ENCODE measurements around the gene AURKAIP1.
"Not testable (repeated sequence)": the region's sequence is repeated elsewhere in the genome, so short reads cannot be mapped to it uniquely, and the experiment has no call there.

Gene AURKAIP1

DNA sequence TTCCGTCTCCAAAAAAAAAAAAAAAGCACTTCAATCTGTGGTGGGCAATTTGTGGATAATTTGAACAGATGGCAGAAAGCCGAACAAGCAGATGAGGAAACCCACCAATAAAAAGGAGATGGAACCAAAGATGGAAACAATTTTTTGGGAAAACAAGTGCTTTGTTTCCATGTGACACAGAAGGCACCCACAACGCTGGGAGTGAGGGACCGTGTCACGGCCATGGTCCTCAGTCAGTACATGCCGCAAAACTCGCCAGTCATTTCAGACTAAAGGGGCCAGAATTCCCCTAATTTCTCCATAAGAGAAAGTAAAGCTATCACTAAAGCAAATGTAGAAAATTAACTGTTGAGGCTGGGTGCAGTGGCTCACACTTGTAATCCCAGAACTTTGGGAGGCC, 19.1 kb upstream of the AURKAIP1 start:
- Histone ChIP-seq H3K4me1 (ENCODE audit: control insufficient read depth, insufficient read depth, low read length) (peaks cover 12% of the 10 kb centered on the region), H3K9me3 (replicated peaks; ENCODE audit: low read length) (no peaks in the 10 kb centered on the region), H3K9ac (ENCODE audit: low read depth, low read length) (no peak overlapping the region), H3K36me3 (ENCODE audit: insufficient read depth, low read length) (peaks cover 79% of the 10 kb centered on the region), H3K27me3 (ENCODE audit: control insufficient read depth, insufficient read depth, low read length) (no peaks in the 10 kb centered on the region), H3K4me3 (ENCODE audit: low read length) (no peak overlapping the region), H3K4me2 (ENCODE audit: low read length) (no peak overlapping the region)

- Histone ChIP-seq H3K4me1 (ENCODE audit: control insufficient read depth, insufficient read depth, low read length) (peaks cover 12% of the 10 kb centered on the region), H3K27me3 (ENCODE audit: control insufficient read depth, insufficient read depth, low read length) (no peaks in the 10 kb centered on the region), H3K9me3 (replicated peaks; ENCODE audit: low read length) (no peaks in the 10 kb centered on the region), H3K36me3 (ENCODE audit: insufficient read depth, low read length) (peaks cover 80% of the 10 kb centered on the region), H3K9ac (ENCODE audit: low read depth, low read length) (no peak overlapping the region), H3K4me2 (ENCODE audit: low read length) (no peak overlapping the region), H3K4me3 (ENCODE audit: low read length) (no peak overlapping the region)
Measured at GRCh38 chr1:1393428-1393827, 18.4 kb upstream of the AURKAIP1 start.

- H3K9ac ChIP-seq (ENCODE audit: low read depth, low read length), result no peak overlapping the region
- H3K4me3 ChIP-seq (ENCODE audit: low read length), result no peak overlapping the region
- H3K4me2 ChIP-seq (ENCODE audit: low read length), result no peak overlapping the region
- no peaks in the 10 kb centered on the region for H3K9me3 ChIP-seq (replicated peaks; ENCODE audit: low read length)
- no peaks in the 10 kb centered on the region for H3K27me3 ChIP-seq (ENCODE audit: control insufficient read depth, insufficient read depth, low read length)
- peaks cover 80% of the 10 kb centered on the region for H3K36me3 ChIP-seq (ENCODE audit: insufficient read depth, low read length)
- peaks cover 11% of the 10 kb centered on the region for H3K4me1 ChIP-seq (ENCODE audit: control insufficient read depth, insufficient read depth, low read length)
Measured at GRCh38 chr1:1393014-1393413, 18.0 kb upstream of the AURKAIP1 start.

DNA sequence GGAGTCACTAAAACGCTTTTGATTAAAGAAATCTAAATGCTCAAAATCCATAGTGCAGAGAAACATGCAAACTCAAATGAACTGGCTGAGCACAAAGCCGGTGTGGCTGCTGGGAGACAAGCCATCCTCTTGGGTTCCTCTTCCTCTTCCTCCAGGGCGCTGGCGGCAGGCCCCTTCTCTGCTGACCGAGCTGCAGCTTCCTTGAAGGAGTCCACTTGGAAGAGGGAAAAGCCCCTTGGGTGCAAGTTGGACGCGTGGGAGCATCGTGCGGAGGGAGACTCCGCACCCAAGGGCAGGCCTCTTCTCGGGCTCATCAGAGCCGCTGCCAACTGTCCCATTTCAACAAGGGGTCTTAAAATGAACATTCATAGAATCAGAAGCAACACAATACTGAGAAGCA, 16.2 kb upstream of the AURKAIP1 start:
- Histone ChIP-seq H3K4me1 (ENCODE audit: control insufficient read depth, insufficient read depth, low read length) (no peaks in the 10 kb centered on the region), H3K9ac (ENCODE audit: low read depth, low read length) (no peak overlapping the region), H3K27me3 (ENCODE audit: control insufficient read depth, insufficient read depth, low read length) (no peaks in the 10 kb centered on the region), H3K36me3 (ENCODE audit: insufficient read depth, low read length) (peaks cover 86% of the 10 kb centered on the region), H3K4me3 (ENCODE audit: low read length) (no peak overlapping the region), H3K4me2 (ENCODE audit: low read length) (no peak overlapping the region), H3K9me3 (replicated peaks; ENCODE audit: low read length) (no peaks in the 10 kb centered on the region)

GRCh38 chr1:1390675-1391074, 15.7 kb upstream of the AURKAIP1 start:
- Histone ChIP-seq H3K36me3 (ENCODE audit: insufficient read depth, low read length) (peaks cover 90% of the 10 kb centered on the region), H3K4me1 (ENCODE audit: control insufficient read depth, insufficient read depth, low read length) (no peaks in the 10 kb centered on the region)

DNA sequence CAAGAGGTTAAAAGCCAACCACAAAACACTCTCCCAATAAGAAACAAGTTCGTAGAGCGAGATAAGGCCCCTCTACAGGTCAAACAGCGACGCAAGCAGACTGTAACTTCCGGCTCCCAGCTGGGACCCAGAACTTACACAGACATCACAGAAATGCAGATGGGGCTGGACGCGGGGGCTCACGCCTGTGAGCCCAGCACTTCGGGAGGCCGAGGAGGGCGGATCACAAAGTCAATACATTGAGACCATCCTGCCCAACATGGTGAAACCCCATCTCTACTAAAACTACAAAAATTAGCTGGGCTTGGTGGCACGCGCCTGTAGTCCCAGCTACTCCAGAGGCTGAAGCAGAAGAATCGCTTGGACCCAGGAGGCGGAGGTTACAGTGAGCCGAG, 13.1 kb upstream of the AURKAIP1 start:
- peaks cover 76% of the 10 kb centered on the region for H3K36me3 ChIP-seq (ENCODE audit: insufficient read depth, low read length)
- H3K4me1 ChIP-seq (ENCODE audit: control insufficient read depth, insufficient read depth, low read length), result no peaks in the 10 kb centered on the region
- no peak overlapping the region for H3K9ac ChIP-seq (ENCODE audit: low read depth, low read length)
- H3K4me3 ChIP-seq (ENCODE audit: low read length), result no peak overlapping the region
- no peak overlapping the region for H3K4me2 ChIP-seq (ENCODE audit: low read length)
- no peaks in the 10 kb centered on the region for H3K9me3 ChIP-seq (replicated peaks; ENCODE audit: low read length)
- no peaks in the 10 kb centered on the region for H3K27me3 ChIP-seq (ENCODE audit: control insufficient read depth, insufficient read depth, low read length)

More at GRCh38 chr1:1390675-1391074, 15.7 kb upstream of the AURKAIP1 start:
- H3K9ac ChIP-seq (ENCODE audit: low read depth, low read length), result no peak overlapping the region
- H3K4me3 ChIP-seq (ENCODE audit: low read length), result no peak overlapping the region
- no peak overlapping the region for H3K4me2 ChIP-seq (ENCODE audit: low read length)
- H3K9me3 ChIP-seq (replicated peaks; ENCODE audit: low read length), result no peaks in the 10 kb centered on the region
- no peaks in the 10 kb centered on the region for H3K27me3 ChIP-seq (ENCODE audit: control insufficient read depth, insufficient read depth, low read length)

DNA sequence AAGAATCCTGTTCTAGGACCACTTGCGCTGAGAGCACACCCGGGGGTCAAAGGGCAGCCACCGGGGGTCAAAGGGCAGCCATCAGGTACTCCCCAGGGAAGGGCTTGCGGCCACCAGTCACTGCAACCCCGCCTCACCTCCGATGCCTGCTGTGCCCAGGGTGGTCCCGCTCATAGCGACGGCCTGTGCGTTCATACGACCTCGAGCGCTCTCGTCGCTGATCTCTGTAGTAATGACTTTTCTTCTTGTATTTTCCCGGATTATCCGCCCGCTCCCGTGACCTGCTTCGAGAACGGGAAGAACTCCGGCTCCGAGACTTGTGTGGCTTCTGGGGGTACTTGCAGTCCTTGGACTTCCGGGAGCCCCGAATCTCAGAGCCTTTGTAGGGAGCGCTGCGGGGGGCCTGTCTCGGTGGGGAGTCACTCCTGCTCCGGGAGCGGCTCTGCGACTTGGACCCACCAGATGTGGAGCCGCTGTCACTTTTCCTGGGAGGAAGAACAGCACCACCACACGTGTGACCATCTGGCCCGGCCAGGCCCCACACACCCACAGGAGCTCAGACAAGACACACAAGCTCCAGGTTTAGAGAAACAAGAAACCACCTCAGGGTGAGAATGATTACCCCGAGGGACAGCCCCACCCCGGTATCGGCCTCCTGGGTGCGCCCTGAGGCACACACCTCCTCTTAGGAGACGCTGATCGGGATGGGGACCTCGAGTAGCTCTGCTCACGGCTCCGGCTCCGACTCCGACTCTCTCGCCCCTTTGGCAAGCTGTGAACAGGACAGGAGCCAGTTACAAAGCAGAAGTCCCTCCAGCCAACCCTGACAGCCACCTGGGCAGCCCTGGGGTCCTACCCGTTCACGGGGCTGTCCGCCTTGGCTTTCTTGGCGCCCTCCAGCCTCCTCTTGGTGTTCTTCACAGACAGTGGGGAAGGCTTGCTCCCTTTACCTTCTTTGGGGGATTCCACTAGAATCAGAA, 12.4 kb upstream of the AURKAIP1 start:
- Histone ChIP-seq H3K9ac (ENCODE audit: low read depth, low read length) (no peak overlapping the region), H3K36me3 (ENCODE audit: insufficient read depth, low read length) (peaks cover 69% of the 10 kb centered on the region), H3K4me3 (ENCODE audit: low read length) (no peak overlapping the region)

DNA sequence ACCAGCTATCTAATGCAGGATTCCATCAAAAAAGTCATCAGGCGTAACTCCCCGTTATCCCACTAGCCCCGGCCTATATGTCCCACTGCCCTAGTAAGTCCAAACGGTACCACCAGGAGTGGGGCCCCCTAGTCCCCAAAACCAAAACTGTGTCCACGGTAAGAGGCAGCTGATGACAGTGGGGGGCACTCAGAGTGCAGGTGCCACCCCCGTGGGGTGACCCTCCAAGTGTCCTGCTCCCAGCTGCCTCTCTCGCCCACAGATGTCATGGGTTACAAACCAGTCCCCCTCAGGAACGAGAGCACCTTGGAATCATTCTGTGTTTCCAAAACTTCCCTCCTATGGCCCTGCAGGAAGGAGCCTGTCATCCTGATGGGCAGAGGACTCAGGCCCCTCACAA, 10.9 kb upstream of the AURKAIP1 start:
- Histone ChIP-seq H3K9ac (ENCODE audit: low read depth, low read length) (no peak overlapping the region), H3K4me2 (ENCODE audit: low read length) (no peak overlapping the region), H3K36me3 (ENCODE audit: insufficient read depth, low read length) (peaks cover 54% of the 10 kb centered on the region), H3K4me3 (ENCODE audit: low read length) (no peak overlapping the region), H3K9me3 (replicated peaks; ENCODE audit: low read length) (no peaks in the 10 kb centered on the region), H3K27me3 (ENCODE audit: control insufficient read depth, insufficient read depth, low read length) (no peaks in the 10 kb centered on the region), H3K4me1 (ENCODE audit: control insufficient read depth, insufficient read depth, low read length) (no peaks in the 10 kb centered on the region)

More for the DNA sequence above, 12.4 kb upstream of the AURKAIP1 start:
- Histone ChIP-seq H3K4me2 (ENCODE audit: low read length) (no peak overlapping the region), H3K4me1 (ENCODE audit: control insufficient read depth, insufficient read depth, low read length) (no peaks in the 10 kb centered on the region), H3K9me3 (replicated peaks; ENCODE audit: low read length) (no peaks in the 10 kb centered on the region), H3K27me3 (ENCODE audit: control insufficient read depth, insufficient read depth, low read length) (no peaks in the 10 kb centered on the region)

DNA sequence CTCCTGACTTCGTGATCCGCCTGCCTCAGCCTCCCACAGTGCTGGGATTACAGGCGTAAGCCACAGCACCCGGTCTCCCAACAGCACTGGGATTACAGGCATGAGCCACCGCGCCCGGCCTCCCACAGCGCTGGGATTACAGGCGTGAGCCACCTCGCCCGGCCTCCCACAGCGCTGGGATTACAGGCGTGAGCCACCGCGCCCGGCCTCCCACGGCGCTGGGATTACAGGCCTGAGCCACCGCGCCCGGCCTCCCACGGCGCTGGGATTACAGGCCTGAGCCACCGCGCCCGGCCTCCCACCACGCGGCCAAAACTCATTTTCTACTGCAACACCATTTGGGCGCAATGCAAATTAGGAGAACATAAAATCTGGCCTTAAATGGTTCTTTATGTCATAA, 10.3 kb upstream of the AURKAIP1 start:
- H3K9ac ChIP-seq (ENCODE audit: low read depth, low read length); H3K4me2 ChIP-seq (ENCODE audit: low read length); H3K27me3 ChIP-seq (ENCODE audit: control insufficient read depth, insufficient read depth, low read length); H3K4me1 ChIP-seq (ENCODE audit: control insufficient read depth, insufficient read depth, low read length); H3K4me3 ChIP-seq (ENCODE audit: low read length); H3K9me3 ChIP-seq (replicated peaks; ENCODE audit: low read length): not testable (repeated sequence)
- peaks cover 48% of the 10 kb centered on the region for H3K36me3 ChIP-seq (ENCODE audit: insufficient read depth, low read length)

DNA sequence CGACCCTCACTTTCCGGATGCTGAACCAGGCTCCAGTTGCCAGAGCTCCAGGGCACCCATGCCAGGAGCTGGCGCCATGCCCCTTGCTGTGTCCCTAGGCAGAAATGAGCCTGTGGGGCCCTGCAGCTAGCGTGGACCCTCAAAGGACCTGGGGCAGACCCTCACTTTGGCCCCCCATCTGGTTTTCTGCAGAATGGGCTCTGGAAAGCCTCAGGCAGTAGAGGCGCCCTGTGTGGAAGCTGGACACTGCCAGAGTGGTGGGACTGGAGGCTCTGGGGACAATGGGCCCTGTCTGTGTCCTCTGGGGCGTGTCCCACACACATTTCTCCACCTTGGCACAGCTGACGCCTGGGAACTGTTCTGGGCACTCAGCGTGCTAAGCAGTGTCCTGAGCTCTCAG, 6.3 kb upstream of the AURKAIP1 start:
- Histone ChIP-seq H3K27me3 (ENCODE audit: control insufficient read depth, insufficient read depth, low read length) (no peaks in the 10 kb centered on the region), H3K36me3 (ENCODE audit: insufficient read depth, low read length) (peaks cover 19% of the 10 kb centered on the region), H3K9ac (ENCODE audit: low read depth, low read length) (no peak overlapping the region), H3K4me2 (ENCODE audit: low read length) (no peak overlapping the region), H3K4me3 (ENCODE audit: low read length) (no peak overlapping the region), H3K4me1 (ENCODE audit: control insufficient read depth, insufficient read depth, low read length) (no peaks in the 10 kb centered on the region), H3K9me3 (replicated peaks; ENCODE audit: low read length) (no peaks in the 10 kb centered on the region)

GRCh38 chr1:1380860-1381259, 5.9 kb upstream of the AURKAIP1 start:
- no peak overlapping the region for H3K4me3 ChIP-seq (ENCODE audit: low read length)
- peaks cover 18% of the 10 kb centered on the region for H3K36me3 ChIP-seq (ENCODE audit: insufficient read depth, low read length)
- peaks cover 4% of the 10 kb centered on the region for H3K4me1 ChIP-seq (ENCODE audit: control insufficient read depth, insufficient read depth, low read length)
- no peak overlapping the region for H3K4me2 ChIP-seq (ENCODE audit: low read length)
- no peaks in the 10 kb centered on the region for H3K27me3 ChIP-seq (ENCODE audit: control insufficient read depth, insufficient read depth, low read length)
- H3K9ac ChIP-seq (ENCODE audit: low read depth, low read length), result no peak overlapping the region
- no peaks in the 10 kb centered on the region for H3K9me3 ChIP-seq (replicated peaks; ENCODE audit: low read length)

All from skeletal muscle satellite cell (primary cell).